HG03575 (cell line): ENCODE data around the gene CACYBP.

ENCODE experiments used
- ATAC-seq: cut with Tn5 transposase; IDR thresholded peaks from one replicate; pipeline ENCODE4 v1.9.1; 2021; ENCODE audit not compliant: unreplicated experiment, insufficient number of reproducible peaks, low FRiP score; ENCODE audit errors: extremely low read depth

CACYBP gene

GRCh38 chr1:174969977-174970376 lies 29.8 kb upstream of the CACYBP start:
- ATAC-seq: no peak

GRCh38 chr1:174971466-174971865 lies 28.3 kb upstream of the CACYBP start:
- no peak for ATAC-seq

GRCh38 chr1:174971902-174972301 lies 27.8 kb upstream of the CACYBP start:
- no peak for ATAC-seq

GRCh38 chr1:174974711-174975119 lies 25.0 kb upstream of the CACYBP start:
- no peak for ATAC-seq

GRCh38 chr1:174975764-174976163 lies 24.0 kb upstream of the CACYBP start:
- no peak for ATAC-seq

GRCh38 chr1:174976436-174977108 lies 23.2 kb upstream of the CACYBP start:
- no peak for ATAC-seq

GRCh38 chr1:174982971-174983689 lies 16.6 kb upstream of the CACYBP start:
- no peak for ATAC-seq

- ATAC-seq: no peak
Measured at GRCh38 chr1:174984952-174985351, 14.8 kb upstream of the CACYBP start.

- no peak for ATAC-seq
Measured at GRCh38 chr1:174988539-174988938, 11.2 kb upstream of the CACYBP start.

GRCh38 chr1:174988986-174989385 lies 10.8 kb upstream of the CACYBP start:
- no peak for ATAC-seq

GRCh38 chr1:174989536-174990220 lies 10.1 kb upstream of the CACYBP start:
- ATAC-seq: no peak

- no peak for ATAC-seq
Measured at GRCh38 chr1:174990382-174990999, 9.3 kb upstream of the CACYBP start.

GRCh38 chr1:174991473-174991872 lies 8.3 kb upstream of the CACYBP start:
- no peak for ATAC-seq

GRCh38 chr1:174995121-174995520 lies 4.6 kb upstream of the CACYBP start:
- ATAC-seq: no peak

- ATAC-seq: no peak
Measured at GRCh38 chr1:174995916-174996315, 3.8 kb upstream of the CACYBP start.

- no peak for ATAC-seq
Measured at GRCh38 chr1:174996476-174996875, 3.3 kb upstream of the CACYBP start.

- no peak for ATAC-seq
Measured at GRCh38 chr1:174997041-174997440, 2.7 kb upstream of the CACYBP start.

- ATAC-seq: no peak
Measured at GRCh38 chr1:174998569-174999215, 1.1 kb upstream of the CACYBP start.

- peak; percentile 54 for ATAC-seq
Measured at GRCh38 chr1:174999216-174999935, 371 bp upstream of the CACYBP start.
